ENCODE results near the gene C19orf85.
A peak's percentile ranks its signal among the peaks of the same experiment; 100 is the strongest.

The C19orf85 gene

GRCh38 chr19:55459950-55460657 is 4.4 kb downstream of the C19orf85 start:
- H3K27ac ChIP-seq: peak overlapping the region; percentile 91
- TF ChIP-seq ZFX (IDR thresholded peaks at IDR 0.05; ENCODE audit: borderline replicate concordance): no peak
- no peak for TF ChIP-seq CTCF (IDR thresholded peaks at IDR 0.05)

- H3K27ac ChIP-seq: peak overlapping the region; percentile 91
- TF ChIP-seq ZFX (IDR thresholded peaks at IDR 0.05; ENCODE audit: borderline replicate concordance) (no peak), CTCF (IDR thresholded peaks at IDR 0.05) (no peak)
These were observed 5.0 kb downstream of the C19orf85 start for GRCh38 chr19:55459551-55459949.

GRCh38 chr19:55457683-55458457 is 6.7 kb downstream of the C19orf85 start:
- no peak overlapping the region for H3K27ac ChIP-seq
- TF ChIP-seq ZFX (IDR thresholded peaks at IDR 0.05; ENCODE audit: borderline replicate concordance) (no peak), CTCF (IDR thresholded peaks at IDR 0.05) (no peak)

- no peak for TF ChIP-seq ZFX (IDR thresholded peaks at IDR 0.05; ENCODE audit: borderline replicate concordance)
- no peak for TF ChIP-seq CTCF (IDR thresholded peaks at IDR 0.05)
- no peak overlapping the region for H3K27ac ChIP-seq
These were observed 8.2 kb downstream of the C19orf85 start for GRCh38 chr19:55456347-55456746.

GRCh38 chr19:55455576-55456235 is 8.8 kb downstream of the C19orf85 start:
- no peak for TF ChIP-seq CTCF (IDR thresholded peaks at IDR 0.05)
- no peak for TF ChIP-seq ZFX (IDR thresholded peaks at IDR 0.05; ENCODE audit: borderline replicate concordance)
- H3K27ac ChIP-seq: no peak overlapping the region

- TF ChIP-seq CTCF (IDR thresholded peaks at IDR 0.05) (peak; percentile 82), ZFX (IDR thresholded peaks at IDR 0.05; ENCODE audit: borderline replicate concordance) (no peak)
- no peak overlapping the region for H3K27ac ChIP-seq
These were observed 9.7 kb downstream of the C19orf85 start for GRCh38 chr19:55454787-55455243.
